CD4-positive, alpha-beta T cell treated with Interleukin-4 for 4 hours (primary cell): ENCODE measurements around the gene RUNX2.

ENCODE experiments used
- DNase-seq: peaks from one replicate; pipeline ENCODE4 v3.0.0-alpha.2; 2020

The RUNX2 gene

GRCh38 chr6:45597424-45597823 is 269.3 kb downstream of the RUNX2 start:
- no peak for DNase-seq

- no peak for DNase-seq
Measured at GRCh38 chr6:45599053-45599452, 270.9 kb downstream of the RUNX2 start.

GRCh38 chr6:45605971-45606370 is 277.8 kb downstream of the RUNX2 start:
- DNase-seq = no peak

GRCh38 chr6:45606831-45607400 is 278.8 kb downstream of the RUNX2 start:
- DNase-seq = no peak

GRCh38 chr6:45607798-45608197 is 279.7 kb downstream of the RUNX2 start:
- DNase-seq = no peak

GRCh38 chr6:45608252-45608913 is 280.3 kb downstream of the RUNX2 start:
- no peak for DNase-seq

- DNase-seq = no peak
Measured at GRCh38 chr6:45609141-45609638, 281.1 kb downstream of the RUNX2 start.

GRCh38 chr6:45610374-45610773 is 282.2 kb downstream of the RUNX2 start:
- DNase-seq = no peak

- no peak for DNase-seq
Measured at GRCh38 chr6:45610832-45611231, 282.7 kb downstream of the RUNX2 start.

- no peak for DNase-seq
Measured at GRCh38 chr6:45611491-45611890, 283.4 kb downstream of the RUNX2 start.

- DNase-seq = no peak
Measured at GRCh38 chr6:45613656-45614055, 285.5 kb downstream of the RUNX2 start.

GRCh38 chr6:45614488-45615285 is 286.6 kb downstream of the RUNX2 start:
- no peak for DNase-seq

GRCh38 chr6:45616209-45616608 is 288.1 kb downstream of the RUNX2 start:
- no peak for DNase-seq

- DNase-seq = no peak
Measured at GRCh38 chr6:45617441-45617840, 289.3 kb downstream of the RUNX2 start.

GRCh38 chr6:45618259-45618658 is 290.1 kb downstream of the RUNX2 start:
- DNase-seq = no peak

- DNase-seq = no peak
Measured at GRCh38 chr6:45619211-45619760, 291.2 kb downstream of the RUNX2 start.

- DNase-seq = peak; percentile 18
Measured at GRCh38 chr6:45619994-45620471, 291.9 kb downstream of the RUNX2 start.

- DNase-seq = no peak
Measured at GRCh38 chr6:45624228-45624627, 296.1 kb downstream of the RUNX2 start.

GRCh38 chr6:45625191-45625664 is 297.1 kb downstream of the RUNX2 start:
- no peak for DNase-seq

- DNase-seq = no peak
Measured at GRCh38 chr6:45626087-45626891, 298.2 kb downstream of the RUNX2 start.

GRCh38 chr6:45630314-45630713 is 302.2 kb downstream of the RUNX2 start:
- no peak for DNase-seq

- DNase-seq = no peak
Measured at GRCh38 chr6:45630801-45631200, 302.7 kb downstream of the RUNX2 start.
